Upper lobe of left lung (tissue), 6 donors: ENCODE measurements around the gene FBXL17. TPM values are rescaled to one million over a fixed set of nuclear protein-coding genes. Genes with fewer than 3 reads are reported as not detected.
A peak's percentile ranks its signal among the peaks of the same experiment; 100 is the strongest.

Experiments
- ATAC-seq, 2 donors: fragments of 200-7000 bp; cut with Tn5 transposase; one replicate each; pipeline ENCODE4 v1.9.1; 2022; ENCODE audit warnings: mild to moderate bottlenecking in 2 of 2, moderate library complexity in 2 of 2; ENCODE audit not compliant: low FRiP score in 2 of 2
- DNase-seq, 2 donors: peaks; one replicate each; pipeline ENCODE4 v3.0.0-alpha.2; 2019 to 2020
- H3K27ac ChIP-seq, 4 donors: fragments of 200-600 bp; sonication (generic); one replicate each; pipeline ENCODE4 v1.5.1; 2016 to 2019
- H3K27me3 ChIP-seq, 4 donors: fragments of 200-600 bp; sonication (generic); one replicate each; pipeline ENCODE4 v1.5.1; 2017 to 2019
- H3K36me3 ChIP-seq, 4 donors: fragments of 200-600 bp; sonication (generic); one replicate each; pipeline ENCODE4 v1.5.1; 2016 to 2019
- H3K4me1 ChIP-seq, 4 donors: fragments of 200-600 bp; sonication (generic); one replicate each; pipeline ENCODE4 v1.5.1; 2018 to 2019
- H3K4me3 ChIP-seq, 4 donors: fragments of 200-600 bp; sonication (generic); one replicate each; pipeline ENCODE4 v1.5.1; 2017 to 2019; ENCODE audit warnings: mild to moderate bottlenecking in 2 of 4, moderate library complexity in 1 of 4
- H3K9me3 ChIP-seq, 4 donors: fragments of 200-600 bp; sonication (generic); one replicate each; pipeline ENCODE4 v1.5.1; 2018 to 2019
- EP300 ChIP-seq, 4 donors: sonication (generic); formaldehyde crosslinking; IDR thresholded peaks; one replicate each; pipeline ENCODE4 v1.5.1; 2017; ENCODE audit warnings: antibody characterized with exemption in 4 of 4, control low read depth in 2 of 4
- POLR2A ChIP-seq, 4 donors: fragments of 450-650 bp; IDR thresholded peaks; one replicate each; pipeline ENCODE4 v1.5.1; 2016 to 2017; ENCODE audit warnings: antibody characterized with exemption in 4 of 4, mild to moderate bottlenecking in 2 of 4
- POLR2AphosphoS5 ChIP-seq, 2 donors: sonication (generic); formaldehyde crosslinking; IDR thresholded peaks; one replicate each; pipeline ENCODE4 v1.5.1; 2017; ENCODE audit warnings: antibody characterized with exemption in 2 of 2
- WGBS, 2 donors: methylation state at CpG; one replicate each; pipeline ENCODE4 v1.1.5; 2017 to 2018; 5-methylcytosine and 5-hydroxymethylcytosine counted together
- total RNA-seq, 6 donors: library from RNA; depleted of rRNA in 4 of 6; stranded (reverse); fragments of >200 nt in 4 of 6; gene quantifications; one replicate each; pipeline versions ENCODE4 v1.1.0 to v1.2.1, GENCODE V29; 2016 to 2021
- TF ChIP-seq, protein P1 (sequence below), 6 experiments: fragments of 450-650 bp in 4 of 6; fragments of 200-600 bp in 2 of 6; sonication (generic) in 2 of 6; IDR thresholded peaks; one replicate each; pipeline ENCODE4 v1.5.1; 2016 to 2019; ENCODE audit warnings: antibody characterized with exemption in 6 of 6
- donor health status: DM: no; HTN: no; CAD: no; lungs with moderate emphysema.
- donor health status: DM: no; HTN: yes; CAD: no; lungs with severe emphysema.

Gene FBXL17
- total RNA-seq, 6 donors from 2014 or later: 10.0 to 47.1 (median 16.9) TPM

GRCh38 chr5:108016101-108016500 lies 365.8 kb downstream of the FBXL17 start:
- no peak for TF ChIP-seq EP300 (IDR thresholded peaks at IDR 0.05)
- TF ChIP-seq POLR2A (IDR thresholded peaks at IDR 0.05): no peak
- no peak for TF ChIP-seq POLR2AphosphoS5 (IDR thresholded peaks at IDR 0.05)
- TF ChIP-seq, protein P1, sequence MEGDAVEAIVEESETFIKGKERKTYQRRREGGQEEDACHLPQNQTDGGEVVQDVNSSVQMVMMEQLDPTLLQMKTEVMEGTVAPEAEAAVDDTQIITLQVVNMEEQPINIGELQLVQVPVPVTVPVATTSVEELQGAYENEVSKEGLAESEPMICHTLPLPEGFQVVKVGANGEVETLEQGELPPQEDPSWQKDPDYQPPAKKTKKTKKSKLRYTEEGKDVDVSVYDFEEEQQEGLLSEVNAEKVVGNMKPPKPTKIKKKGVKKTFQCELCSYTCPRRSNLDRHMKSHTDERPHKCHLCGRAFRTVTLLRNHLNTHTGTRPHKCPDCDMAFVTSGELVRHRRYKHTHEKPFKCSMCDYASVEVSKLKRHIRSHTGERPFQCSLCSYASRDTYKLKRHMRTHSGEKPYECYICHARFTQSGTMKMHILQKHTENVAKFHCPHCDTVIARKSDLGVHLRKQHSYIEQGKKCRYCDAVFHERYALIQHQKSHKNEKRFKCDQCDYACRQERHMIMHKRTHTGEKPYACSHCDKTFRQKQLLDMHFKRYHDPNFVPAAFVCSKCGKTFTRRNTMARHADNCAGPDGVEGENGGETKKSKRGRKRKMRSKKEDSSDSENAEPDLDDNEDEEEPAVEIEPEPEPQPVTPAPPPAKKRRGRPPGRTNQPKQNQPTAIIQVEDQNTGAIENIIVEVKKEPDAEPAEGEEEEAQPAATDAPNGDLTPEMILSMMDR (IDR thresholded peaks at IDR 0.05): no peak
- Histone ChIP-seq H3K4me3 (no peak overlapping the region), H3K4me1 (no peaks in the 10 kb centered on the region), H3K27me3 (no peaks in the 10 kb centered on the region), H3K36me3 (no peaks in the 10 kb centered on the region), H3K27ac (no peak overlapping the region), H3K9me3 (no peaks in the 10 kb centered on the region)
- DNase-seq: no peak
- no peak for ATAC-seq
- WGBS, 2 donors: 92 to 94% methylated on average over 2 of the region's 2 CpGs

- ATAC-seq: no peak
- Histone ChIP-seq H3K27ac (no peak overlapping the region), H3K4me1 (peaks cover 0 to 7% (median 4%) of the 10 kb centered on the region in 4 donors), H3K36me3 (no peaks in the 10 kb centered on the region), H3K4me3 (no peak overlapping the region), H3K9me3 (no peaks in the 10 kb centered on the region), H3K27me3 (no peaks in the 10 kb centered on the region)
- WGBS, 2 donors: 90 to 91% methylated on average over 3 of the region's 3 CpGs
- no peak for DNase-seq
- TF ChIP-seq POLR2A (IDR thresholded peaks at IDR 0.05): no peak
- TF ChIP-seq EP300 (IDR thresholded peaks at IDR 0.05): no peak
- TF ChIP-seq, protein P1 (IDR thresholded peaks at IDR 0.05): no peak
- no peak for TF ChIP-seq POLR2AphosphoS5 (IDR thresholded peaks at IDR 0.05)
Observed at GRCh38 chr5:108006791-108007190, 375.1 kb downstream of the FBXL17 start.

DNA sequence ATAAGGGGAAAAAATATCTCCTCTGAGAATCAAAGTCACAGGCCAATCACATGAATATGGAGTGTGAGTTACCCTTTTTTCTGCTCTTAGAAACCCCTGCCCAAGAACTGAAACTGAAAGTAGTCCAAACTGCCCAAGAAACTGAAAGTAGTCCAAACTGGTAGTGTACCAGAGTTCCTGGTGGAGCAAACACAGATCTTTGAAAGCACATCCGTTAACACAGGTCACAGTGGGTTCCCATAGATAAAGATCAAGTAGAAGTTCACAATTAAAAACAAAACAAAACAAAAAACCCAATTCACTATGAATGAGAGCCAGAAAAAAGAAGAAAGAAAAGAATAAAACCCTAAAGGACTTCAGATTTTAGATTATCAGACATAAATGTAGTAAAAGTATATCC lies 378.7 kb downstream of the FBXL17 start:
- DNase-seq: no peak
- peaks cover 0 to 7% (median 4%) of the 10 kb centered on the region in 4 donors for H3K4me1 ChIP-seq
- TF ChIP-seq EP300 (IDR thresholded peaks at IDR 0.05) (no peak), POLR2A (IDR thresholded peaks at IDR 0.05) (no peak), POLR2AphosphoS5 (IDR thresholded peaks at IDR 0.05) (no peak)
- TF ChIP-seq, protein P1 (IDR thresholded peaks at IDR 0.05): no peak
- H3K27me3 ChIP-seq: no peaks in the 10 kb centered on the region
- H3K27ac ChIP-seq: peak overlapping the region in 2 of 4 donors; percentile 44 to 53
- H3K4me3 ChIP-seq: peak overlapping the region in 3 of 4 donors; percentile 5 to 19 (median 8)
- no peaks in the 10 kb centered on the region for H3K9me3 ChIP-seq
- no peaks in the 10 kb centered on the region for H3K36me3 ChIP-seq
- 0 to 4% methylated on average over 1 of the region's 1 CpG for WGBS, 2 donors
- ATAC-seq: peak in 1 of 2 donors; percentile 71

- Histone ChIP-seq H3K27ac (no peak overlapping the region), H3K4me1 (peaks cover 0 to 7% (median 4%) of the 10 kb centered on the region in 4 donors), H3K4me3 (no peak overlapping the region), H3K9me3 (no peaks in the 10 kb centered on the region), H3K36me3 (no peaks in the 10 kb centered on the region), H3K27me3 (no peaks in the 10 kb centered on the region)
- DNase-seq: no peak
- TF ChIP-seq POLR2A (IDR thresholded peaks at IDR 0.05): no peak
- TF ChIP-seq, protein P1 (IDR thresholded peaks at IDR 0.05): no peak
- no peak for TF ChIP-seq EP300 (IDR thresholded peaks at IDR 0.05)
- TF ChIP-seq POLR2AphosphoS5 (IDR thresholded peaks at IDR 0.05): no peak
- WGBS, 2 donors: 97% methylated on average over 4 of the region's 4 CpGs
- ATAC-seq: no peak
Observed at GRCh38 chr5:108001222-108001621, 380.7 kb downstream of the FBXL17 start.

GRCh38 chr5:107997338-107997980 lies 384.4 kb downstream of the FBXL17 start:
- H3K9me3 ChIP-seq: no peaks in the 10 kb centered on the region
- H3K4me3 ChIP-seq: no peak overlapping the region
- H3K36me3 ChIP-seq: no peaks in the 10 kb centered on the region
- ATAC-seq (no peak), DNase-seq (no peak)
- TF ChIP-seq POLR2AphosphoS5 (IDR thresholded peaks at IDR 0.05) (no peak), POLR2A (IDR thresholded peaks at IDR 0.05) (no peak), EP300 (IDR thresholded peaks at IDR 0.05) (no peak)
- TF ChIP-seq, protein P1 (IDR thresholded peaks at IDR 0.05): no peak
- H3K4me1 ChIP-seq: no peaks in the 10 kb centered on the region
- H3K27ac ChIP-seq: no peak overlapping the region
- no peaks in the 10 kb centered on the region for H3K27me3 ChIP-seq
- WGBS, 2 donors: 59 to 62% methylated on average over 4 of the region's 4 CpGs
